GM19023 (cell line): Measurements from ENCODE around the gene DUSP9.

Experiments used
- ATAC-seq: cut with Tn5 transposase; IDR thresholded peaks from one replicate; pipeline ENCODE4 v1.9.1; 2021; ENCODE audit warnings: mild to moderate bottlenecking, moderate library complexity; ENCODE audit not compliant: unreplicated experiment

DUSP9 gene

DNA sequence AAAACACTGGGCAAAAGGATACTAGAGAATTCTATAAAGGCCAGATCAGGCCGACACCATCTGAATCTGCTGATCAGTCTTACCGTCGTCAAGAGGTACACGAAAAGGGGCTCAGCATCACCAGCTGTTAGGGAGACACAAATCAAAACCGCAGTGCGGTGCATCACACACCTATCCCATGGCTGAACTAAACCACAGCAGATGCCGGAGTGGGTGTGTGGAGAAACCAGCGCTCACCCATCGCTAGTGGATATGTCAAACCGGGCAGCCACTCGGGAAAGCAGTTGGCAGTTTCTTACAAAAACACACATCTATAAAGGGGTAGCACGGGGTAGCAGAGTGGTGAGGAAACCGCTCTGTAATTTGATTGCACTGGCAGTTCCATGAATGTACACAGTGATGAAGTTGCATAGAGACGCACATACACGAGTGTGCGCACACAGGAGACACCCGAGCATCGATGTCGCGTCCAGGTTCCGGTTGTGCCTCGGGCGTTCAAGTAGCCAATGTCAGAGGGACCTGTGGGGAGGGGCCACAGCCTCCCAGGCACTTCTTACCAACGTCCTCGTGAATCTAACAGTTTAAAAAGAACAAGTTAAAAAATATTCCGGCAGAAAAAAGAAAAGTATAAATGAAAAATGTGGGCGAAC is 24.9 kb upstream of the DUSP9 start:
- ATAC-seq, result no peak

DNA sequence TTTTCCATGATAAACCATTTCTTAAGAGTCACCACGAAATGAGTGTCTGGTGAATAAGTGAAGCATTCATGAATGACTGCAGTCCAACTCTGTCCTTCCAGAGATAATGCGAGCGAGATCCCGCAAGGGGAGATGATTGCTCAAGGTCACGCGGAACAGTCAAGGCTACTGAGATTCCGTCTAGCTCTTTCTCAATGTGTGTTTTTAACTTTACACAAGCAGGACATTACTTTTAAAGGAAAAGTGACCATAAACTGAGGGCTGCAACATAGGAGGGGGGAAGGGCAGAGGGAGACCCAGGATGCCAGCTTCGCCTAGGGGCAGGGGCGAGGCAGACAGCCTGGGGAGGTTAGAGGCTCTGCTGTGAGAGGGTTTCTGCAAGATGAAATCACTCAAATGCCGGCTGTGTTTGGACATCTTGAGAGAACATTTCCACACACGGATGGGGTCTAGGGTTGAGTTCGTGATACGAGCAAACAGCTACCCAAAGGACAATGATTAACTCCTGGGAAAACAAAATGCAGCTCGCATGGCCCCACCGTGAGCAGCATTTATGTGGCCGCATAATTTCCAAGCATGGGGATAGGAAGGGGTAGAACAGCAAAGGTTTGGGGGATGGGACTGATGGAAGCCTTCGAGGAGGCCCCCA is 24.2 kb upstream of the DUSP9 start:
- ATAC-seq, result no peak

DNA sequence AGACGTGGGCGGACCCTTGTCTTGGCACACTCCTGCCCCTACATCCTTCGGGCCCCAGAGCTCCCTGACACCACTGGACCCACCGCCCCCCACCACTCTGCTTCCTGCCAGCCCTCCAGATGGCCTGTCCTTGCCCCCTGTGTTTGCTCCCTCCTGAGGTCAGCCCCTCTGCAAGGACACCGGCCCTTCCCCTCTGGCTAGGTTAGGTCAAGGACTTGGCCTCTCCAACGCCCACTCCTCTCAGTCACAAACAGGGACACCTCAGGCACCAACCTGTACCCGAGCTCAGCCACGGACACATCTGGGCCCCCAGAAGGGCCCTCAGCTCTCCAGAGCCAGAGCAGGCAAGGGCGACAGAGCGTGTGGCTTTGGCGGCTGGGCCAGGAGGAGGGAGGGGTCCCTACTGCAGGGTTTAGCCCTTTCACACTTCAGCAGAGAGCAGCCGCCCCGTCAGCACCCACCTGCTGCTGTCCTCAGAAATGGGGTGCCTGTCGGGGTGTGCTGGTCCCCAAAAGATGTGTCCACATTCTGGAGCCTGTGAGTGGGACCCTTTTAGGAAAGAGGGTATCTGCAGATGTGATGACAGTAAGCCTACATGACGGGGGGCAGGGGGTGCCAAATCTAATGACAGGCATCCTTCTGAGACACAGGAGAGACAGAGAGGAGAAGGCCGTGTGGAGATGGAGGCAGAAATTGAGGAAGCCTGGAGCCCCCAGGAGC is 23.5 kb upstream of the DUSP9 start:
- ATAC-seq, result no peak

DNA sequence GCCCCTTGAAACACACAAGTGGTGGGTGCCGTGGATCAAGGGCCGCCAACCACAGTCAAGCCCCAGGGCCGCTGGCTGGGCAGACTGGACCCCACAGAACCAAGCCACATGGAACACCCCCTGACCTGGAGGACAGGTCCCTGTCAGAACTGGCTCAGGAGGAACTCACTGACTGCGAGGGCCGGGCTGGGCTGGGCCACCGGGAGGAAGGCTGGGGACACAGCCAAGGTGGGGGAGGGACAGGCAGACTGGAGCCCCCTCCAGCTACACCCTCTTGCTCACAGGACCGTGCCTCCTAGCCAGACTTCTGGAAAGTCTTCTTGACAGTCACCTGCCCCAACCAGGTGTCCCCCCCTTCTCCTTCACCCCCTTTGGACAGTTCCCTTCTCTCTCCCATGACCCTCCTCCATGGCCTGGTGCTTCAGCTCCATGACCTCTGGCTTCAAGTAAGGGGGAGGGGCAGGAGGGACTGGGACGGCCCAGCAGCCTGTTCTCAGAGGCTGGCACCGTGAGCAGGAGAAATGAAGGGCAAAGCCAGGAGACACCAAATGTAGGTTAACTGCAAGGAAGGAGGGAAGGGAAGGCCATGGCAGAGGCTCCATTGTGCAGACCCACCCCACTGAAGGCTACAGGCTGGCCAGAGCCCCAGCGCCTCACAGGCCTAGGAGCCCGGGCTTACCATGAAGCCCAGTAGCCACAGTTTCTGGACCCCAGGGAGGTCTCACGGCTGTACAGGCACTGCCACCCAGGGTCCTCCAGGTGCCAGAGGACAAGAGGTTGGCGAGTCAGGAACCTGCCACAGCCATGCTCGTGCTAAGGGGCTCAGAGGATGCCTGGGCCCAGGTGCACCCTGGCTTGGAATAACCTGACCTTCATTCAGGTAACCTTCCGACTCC is 22.6 kb upstream of the DUSP9 start:
- no peak for ATAC-seq

DNA sequence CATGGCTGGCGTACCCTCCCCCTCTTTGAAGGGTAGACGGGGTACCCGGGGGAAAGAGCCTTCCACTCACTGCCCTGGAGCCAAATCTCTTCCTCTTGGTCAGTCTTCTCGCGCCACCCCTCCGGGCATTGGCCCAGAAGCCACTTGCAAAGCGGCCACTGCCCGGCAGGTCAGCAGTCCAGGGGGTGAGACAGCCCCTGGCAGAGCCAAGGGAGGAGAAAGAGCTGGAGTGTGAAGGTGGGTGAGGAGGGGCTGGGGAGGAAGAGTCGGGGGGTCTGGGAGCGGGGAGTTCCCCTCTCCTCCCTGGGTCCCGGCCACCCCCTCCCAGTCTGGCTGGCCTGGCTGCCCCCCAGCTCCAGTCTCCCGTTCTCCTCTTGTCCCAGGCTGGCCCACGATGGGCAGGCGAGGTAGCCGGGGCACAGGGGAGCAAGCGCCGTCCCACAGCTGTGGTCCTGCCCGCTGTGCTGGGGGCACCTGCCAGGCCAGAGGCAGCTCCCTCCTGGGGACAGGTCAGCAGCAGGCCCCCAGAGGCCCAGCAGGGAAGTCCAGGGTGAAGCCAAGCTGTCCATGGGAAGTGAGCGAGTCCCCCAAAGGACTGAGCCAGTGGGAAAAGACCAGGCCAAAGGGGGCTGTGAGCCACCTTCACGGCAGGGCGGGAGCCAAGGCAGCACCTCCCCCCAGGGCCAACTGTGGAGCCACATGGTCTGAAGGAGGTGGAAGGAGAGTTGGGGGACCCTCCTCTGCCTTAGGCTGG is 21.6 kb upstream of the DUSP9 start:
- no peak for ATAC-seq

DNA sequence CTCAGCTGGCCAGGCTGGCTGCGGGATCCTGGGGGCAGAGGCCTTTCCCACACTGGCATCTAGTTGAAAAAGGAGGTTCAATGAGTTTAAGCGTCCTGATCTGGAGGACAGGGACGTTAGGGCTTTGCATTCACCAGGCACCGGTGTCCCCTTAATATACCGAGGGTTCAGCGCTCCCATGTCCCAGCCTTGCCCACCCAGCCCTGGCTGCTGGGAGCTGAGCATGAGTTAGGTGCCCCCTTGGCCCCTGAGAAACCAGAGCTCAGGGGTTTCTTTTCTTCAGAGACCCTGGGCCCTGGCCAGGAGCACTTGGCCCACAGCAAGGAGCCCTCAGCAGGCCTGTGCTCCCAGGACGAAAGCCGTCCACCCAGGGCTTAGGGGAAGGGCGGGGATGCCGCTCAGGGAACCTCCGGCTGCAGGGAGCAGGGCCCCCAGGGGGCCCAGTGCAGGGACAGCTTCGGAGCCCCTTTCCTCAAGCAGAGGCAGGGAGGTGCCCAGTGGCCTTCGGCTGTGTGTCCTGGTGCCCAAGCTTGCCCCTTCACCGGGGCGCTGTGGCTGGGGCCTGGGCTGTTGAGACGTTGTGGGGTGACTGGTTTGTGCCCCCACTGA is 20.9 kb upstream of the DUSP9 start:
- no peak for ATAC-seq

DNA sequence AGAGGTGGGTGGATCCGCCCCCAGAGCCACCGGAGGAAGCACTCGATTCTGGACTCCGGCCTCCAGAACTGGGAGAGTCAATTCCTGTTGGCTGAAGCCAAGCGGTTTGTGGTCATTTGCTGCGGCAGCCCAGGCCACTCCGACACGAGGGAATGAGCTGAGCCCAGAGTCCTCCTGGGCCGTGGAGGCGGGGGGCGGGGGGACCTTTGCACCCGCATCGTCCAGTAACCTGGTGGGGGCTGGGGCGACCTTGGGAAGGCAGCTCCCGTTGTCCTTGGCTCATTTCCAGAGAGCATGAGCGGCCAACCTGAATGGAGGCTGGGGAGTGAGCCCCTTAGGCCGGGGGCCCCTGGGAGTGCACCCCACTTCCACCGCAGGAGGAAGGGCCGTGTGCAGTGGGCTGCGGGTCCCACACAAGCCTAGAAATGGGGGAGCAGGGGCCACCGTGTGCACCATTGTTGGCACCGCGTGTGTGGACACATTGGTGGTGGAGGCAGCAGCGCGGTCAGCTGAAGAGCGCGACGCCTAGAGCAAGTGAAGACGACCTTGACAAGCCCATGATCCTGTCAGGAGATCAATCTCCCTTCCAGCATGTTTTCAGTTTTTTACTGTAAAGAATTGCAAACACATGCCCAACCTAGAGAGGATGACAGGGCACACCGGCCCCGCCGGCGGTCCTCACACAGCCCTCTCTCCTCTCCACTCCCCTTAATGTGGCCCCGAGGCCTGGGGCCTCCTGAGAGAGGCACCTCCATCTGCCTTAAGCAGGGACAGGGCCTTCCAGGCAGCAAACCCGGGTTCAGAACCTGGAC is 19.9 kb upstream of the DUSP9 start:
- no peak for ATAC-seq

DNA sequence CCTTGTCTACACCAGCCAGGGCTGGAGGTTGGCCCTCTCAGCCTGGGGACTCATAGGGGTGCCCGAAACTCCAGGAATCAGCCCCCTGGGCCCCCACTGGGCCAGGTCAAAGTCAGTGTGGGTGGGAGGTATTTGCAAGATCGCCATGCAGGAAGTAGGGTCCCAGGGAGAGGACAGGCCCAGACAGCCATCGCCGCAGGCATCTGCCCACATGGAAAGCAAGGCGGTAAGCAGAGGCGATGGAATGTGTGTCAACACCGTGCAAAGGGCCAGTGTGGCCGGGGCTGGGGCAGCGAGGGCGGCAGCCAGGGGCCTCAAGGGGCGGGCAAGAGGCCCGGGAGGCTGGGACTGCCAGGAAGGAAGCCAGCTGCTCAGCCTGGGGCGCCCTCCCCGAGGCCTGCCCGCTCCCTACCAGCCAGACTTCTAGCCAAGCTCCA is 19.3 kb upstream of the DUSP9 start:
- ATAC-seq, result no peak

DNA sequence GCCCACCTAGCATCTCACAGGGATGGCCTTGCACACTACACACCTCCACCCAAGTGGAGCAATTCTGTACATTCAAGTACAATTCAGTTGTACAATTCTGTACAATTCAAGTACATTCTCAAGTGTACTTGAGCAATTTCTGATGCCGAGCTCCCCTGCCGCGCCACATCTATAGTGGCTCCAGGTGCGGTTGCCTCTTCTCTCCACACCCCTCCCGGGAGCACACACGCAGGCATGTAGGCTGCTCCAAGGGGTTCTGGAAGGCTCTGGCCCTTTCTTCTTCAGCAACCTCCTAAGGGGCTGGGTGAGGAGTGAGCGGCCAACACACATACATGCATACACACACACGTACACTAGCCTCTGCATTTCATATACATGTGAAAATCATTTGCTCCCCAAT is 18.9 kb upstream of the DUSP9 start:
- no peak for ATAC-seq

DNA sequence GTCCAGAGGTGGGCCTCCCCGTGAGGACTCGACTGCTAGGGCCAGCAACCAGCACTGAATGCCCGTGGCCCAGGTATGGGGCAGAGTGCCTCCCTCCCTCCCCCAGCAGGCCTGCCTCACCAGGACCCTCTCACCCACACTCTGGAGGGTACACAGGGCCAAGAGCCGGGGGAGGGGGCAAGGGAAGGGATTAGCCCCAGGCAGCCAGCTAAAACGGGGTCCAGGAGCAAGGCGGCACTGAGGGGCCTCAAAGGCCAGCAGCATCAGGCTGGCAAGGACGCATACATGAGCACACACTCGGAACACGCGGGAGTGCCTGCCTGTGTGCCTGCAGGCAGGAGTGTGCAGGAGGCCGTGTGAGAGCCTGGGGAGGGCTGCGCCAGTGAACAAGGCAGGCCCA is 18.3 kb upstream of the DUSP9 start:
- ATAC-seq, result no peak

DNA sequence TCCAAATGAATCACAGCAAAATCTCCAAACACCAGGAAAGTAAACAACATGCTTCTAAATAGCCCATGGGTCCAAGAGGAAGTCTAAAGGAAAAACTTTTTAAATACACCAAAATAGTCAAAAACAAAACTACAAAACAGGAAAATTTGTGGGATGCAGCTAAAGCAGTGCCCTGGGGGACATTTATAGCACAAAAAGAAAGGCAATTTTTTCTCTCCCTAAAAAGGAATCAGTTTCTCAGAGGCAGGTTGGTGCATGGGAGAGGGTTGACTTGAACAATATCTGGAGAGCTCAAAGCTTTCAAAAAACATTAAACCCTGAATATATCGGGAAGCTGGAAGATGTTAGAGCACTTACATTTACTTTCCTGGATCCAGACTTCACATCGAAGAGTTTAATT is 15.7 kb upstream of the DUSP9 start:
- no peak for ATAC-seq

DNA sequence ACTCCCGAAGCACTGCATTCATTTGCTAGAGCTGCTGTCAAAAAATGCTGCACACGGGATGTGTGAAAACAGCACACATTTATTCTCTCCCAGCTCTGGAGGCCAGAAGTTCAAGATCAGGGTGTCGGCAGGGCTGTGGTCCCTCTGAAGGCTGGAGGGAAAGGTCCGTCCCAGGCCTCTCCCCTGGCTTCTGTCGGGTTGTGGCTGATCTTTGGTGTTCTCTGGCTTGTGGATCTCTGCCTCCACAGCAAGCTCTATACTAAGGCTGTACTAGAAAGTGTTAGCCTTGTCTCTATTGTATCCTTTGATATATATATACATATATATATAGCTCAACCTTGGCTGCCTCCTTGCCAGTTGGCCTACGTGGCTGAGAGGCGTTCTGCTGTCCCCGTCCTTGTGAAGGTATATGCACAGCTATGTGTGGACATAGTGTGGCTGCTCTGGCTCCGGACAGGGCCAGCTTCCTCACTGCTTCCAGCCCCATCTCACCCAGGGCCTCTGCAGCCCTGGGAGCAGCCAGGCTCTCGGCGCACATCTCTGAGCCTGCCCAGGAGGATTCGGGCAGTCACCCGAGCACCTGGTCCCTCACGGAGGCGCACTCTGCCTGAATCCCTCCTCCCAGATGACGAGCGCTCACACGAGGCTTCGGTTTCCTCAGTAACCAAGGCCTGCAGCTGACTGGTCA is 15.0 kb upstream of the DUSP9 start:
- ATAC-seq, result no peak

DNA sequence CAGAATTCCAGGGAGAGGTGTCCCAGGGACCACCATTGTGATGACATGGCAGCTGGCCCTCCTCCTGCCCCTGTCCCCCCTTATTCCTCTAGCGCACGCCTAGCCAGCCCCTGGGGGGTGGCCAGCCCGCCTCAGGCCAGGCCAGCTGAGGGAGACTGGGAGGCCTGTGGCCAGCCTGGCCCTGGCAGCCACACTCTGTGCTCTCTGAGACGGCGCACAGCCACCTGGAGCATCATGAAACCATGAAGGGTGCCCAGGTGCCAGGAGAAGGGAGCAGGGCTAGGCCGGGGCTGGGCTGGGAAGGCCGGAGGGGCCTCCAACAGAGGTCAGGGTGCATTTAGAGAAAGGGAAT is 14.4 kb upstream of the DUSP9 start:
- no peak for ATAC-seq

DNA sequence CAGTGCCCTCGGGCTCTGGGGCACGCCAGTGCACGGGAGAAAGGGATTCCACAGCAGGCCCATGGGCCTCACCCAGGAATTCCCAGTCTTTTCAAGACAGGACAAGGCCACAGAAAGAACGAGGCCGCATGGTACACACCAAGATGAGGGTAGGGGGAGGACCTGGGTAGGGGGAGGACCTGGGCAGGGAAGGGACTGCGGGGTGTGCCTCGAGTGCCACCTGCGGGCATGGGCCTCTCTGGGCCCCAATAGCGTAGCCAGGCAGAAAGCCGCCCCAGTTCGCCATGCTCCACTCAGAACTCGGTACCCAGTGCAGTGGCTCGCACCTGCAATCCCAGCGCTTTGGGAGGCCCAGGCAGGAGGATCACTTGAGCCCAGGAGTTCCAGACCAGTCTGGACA is 14.0 kb upstream of the DUSP9 start:
- ATAC-seq, result no peak

DNA sequence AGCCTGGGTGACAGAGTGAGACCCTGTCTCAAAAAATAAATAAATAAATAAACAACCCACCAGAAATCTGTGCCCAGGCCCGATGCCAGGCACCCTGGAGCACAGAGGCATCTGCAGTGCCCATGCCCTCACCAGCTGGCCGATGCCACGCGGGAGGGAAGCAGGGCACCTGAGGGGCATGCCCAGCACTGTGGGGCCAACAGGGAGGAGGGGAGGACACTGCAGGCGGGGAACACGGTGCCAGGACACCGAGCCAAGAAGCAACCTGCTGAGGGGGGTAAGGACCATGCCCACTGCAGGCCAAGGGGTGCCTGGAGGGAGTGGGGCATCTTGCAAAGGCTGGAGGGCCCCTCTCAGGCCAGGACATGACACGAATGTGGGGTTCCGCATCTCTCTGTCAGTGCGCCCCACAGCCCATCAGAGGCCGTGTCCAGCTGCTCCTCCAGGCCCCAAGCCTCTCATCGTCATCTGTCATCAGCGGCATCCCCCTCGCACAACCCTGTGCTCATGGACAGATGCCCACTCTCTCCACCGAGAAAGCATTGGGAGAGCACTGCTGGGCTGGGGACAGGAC is 13.3 kb upstream of the DUSP9 start:
- no peak for ATAC-seq

DNA sequence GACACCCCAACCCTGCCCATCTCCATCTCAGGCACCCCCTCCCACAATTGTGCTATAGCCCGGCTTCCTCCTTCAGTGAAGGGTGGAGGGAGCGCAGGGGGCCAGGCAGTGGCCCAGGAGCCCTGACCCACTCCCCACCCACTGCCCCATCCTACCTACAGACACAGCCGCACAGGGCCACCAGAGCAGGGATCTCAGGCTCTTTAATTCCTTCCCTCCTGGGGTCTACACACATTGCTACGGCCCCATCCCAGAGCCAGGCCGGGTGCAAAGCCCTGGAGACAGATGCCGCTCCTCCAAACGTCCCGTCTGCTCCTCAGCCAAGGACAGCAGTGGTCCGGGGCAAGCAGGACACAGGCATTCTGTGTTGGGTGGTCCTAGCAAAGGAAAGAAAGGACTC is 12.8 kb upstream of the DUSP9 start:
- no peak for ATAC-seq

DNA sequence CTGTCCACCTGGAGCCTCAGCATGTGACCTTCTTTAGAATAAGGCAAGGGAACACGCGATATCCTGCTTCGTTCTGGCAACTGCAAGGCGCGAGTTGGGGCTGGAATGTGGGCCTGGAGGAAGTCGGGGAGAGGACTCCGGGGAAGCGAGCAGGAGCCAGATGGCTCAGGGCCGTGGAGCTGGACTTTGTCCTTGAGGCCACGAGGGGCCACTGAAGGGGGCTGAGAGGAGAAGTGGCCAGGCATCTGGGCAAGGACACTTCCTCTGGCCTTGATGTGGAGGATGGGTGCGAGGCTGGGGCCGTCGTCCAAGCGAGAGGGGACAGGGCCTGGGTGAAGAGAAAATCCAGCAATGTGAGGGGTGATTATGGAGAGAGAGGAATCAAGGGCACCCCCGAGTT is 12.2 kb upstream of the DUSP9 start:
- no peak for ATAC-seq

DNA sequence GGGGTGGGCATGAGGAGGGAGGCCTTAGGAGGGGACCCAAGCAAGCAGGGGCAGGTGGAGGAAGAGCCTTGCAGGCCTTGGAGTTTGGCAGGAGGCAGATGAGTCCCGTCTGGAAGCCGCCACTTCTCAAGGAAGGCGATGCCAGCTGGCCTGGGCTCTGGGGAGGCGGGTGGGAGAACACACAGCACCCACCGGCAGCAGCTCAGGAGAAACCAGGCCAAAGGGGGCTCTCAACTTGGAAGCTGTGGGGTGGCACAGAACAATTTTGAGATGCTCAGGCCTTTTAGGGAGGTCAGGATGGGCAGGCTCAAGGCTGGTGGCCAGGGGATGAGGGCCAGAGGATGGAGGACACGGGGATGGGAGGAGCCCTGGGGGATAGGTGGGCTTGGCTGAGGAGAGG is 11.6 kb upstream of the DUSP9 start:
- ATAC-seq, result no peak
